GM19452 (cell line): ENCODE results near the gene MICOS13.
"Not testable (repeated sequence)": the region's sequence is repeated elsewhere in the genome, so short reads cannot be mapped to it uniquely, and the experiment has no call there.

Source experiments
- ATAC-seq: cut with Tn5 transposase; IDR thresholded peaks from one replicate; pipeline ENCODE4 v1.9.1; 2021; ENCODE audit not compliant: unreplicated experiment

The MICOS13 gene, protein sequence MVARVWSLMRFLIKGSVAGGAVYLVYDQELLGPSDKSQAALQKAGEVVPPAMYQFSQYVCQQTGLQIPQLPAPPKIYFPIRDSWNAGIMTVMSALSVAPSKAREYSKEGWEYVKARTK

DNA sequence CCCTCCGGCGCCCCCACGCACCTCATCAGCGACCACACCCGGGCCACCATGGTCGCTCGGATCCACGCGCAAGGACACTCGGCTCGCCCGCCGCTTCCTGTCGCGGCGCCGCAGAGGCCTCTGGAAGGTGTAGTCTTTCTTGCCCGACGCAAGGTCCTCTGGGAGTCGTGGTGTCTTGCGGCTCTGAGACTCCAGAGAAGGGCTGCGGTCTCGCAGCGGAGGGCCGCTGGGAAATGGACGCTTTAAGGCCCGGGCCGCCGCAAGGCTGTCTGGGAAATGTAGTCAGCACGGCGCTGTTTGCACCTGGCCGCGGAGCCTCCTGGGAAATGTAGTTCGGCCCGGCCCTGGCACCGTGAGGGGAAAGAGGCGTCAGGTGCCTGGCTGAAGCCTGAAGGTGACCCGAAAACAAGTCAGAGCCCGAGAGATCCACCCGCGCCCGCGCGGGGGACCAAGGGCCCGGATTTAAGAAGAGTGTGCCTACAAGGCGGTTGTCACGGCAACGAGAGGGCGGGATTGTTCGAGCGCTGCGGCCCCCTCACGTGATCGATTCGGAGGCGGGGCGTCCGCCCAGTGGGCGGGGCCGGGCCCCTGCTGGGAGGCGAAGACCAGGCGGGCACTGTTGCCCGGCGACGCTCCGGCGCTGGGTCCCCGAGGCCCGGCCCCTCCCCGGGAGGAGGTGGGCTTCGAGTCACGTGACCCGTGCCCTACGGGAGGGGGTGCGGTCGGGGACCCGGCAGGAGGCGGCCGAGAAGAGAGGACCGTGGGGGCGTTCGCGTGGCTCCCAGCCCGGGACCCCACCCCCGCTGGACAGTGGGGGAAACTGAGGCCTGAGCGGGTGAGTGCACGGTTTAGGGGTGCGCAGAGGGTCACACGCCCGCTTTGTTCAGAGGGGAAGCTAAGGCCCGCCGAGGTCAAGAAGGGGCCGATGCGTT lies at the start of gene MICOS13, which contains the start of gene HSD11B1L:
Gene MICOS13, minus strand, starts transcription at position 80 of the 932 bp plus-strand sequence. Its CDS starts 30 bp downstream, at position 50.
Gene HSD11B1L, plus strand, starts transcription at position 591 of the 932 bp plus-strand sequence. CDS start 3,806 bp downstream, outside the sequence.
- peak; percentile 86 for ATAC-seq

DNA sequence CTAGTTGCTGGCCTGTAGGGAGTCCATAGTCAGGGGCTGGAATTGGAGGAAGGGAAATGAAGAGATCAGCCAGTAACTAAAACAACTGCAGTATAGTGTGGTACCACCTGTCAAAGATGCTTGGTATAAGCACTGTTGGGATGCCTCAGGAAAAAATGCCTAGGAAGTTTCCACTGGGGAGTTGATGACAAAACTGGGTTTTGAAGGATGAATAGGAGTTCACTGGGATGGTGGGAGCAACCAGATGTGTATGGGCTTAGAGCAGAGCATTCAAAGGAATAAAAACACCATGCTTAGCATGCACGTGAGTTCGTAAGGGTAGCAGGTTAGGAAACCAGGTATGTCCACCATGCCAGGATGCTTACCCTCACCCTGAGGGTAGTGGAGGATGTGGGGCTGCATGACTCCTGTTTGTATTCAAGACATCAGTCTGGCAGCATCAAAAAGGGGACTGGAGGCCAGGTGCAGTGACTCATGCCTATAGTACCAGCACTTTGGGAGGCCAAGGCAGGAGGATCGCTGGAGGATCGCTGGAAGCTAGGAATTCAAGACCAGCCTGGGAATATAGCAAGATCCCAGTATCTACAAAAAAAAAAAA lies 47.2 kb upstream of the MICOS13 start:
- ATAC-seq, result no peak

DNA sequence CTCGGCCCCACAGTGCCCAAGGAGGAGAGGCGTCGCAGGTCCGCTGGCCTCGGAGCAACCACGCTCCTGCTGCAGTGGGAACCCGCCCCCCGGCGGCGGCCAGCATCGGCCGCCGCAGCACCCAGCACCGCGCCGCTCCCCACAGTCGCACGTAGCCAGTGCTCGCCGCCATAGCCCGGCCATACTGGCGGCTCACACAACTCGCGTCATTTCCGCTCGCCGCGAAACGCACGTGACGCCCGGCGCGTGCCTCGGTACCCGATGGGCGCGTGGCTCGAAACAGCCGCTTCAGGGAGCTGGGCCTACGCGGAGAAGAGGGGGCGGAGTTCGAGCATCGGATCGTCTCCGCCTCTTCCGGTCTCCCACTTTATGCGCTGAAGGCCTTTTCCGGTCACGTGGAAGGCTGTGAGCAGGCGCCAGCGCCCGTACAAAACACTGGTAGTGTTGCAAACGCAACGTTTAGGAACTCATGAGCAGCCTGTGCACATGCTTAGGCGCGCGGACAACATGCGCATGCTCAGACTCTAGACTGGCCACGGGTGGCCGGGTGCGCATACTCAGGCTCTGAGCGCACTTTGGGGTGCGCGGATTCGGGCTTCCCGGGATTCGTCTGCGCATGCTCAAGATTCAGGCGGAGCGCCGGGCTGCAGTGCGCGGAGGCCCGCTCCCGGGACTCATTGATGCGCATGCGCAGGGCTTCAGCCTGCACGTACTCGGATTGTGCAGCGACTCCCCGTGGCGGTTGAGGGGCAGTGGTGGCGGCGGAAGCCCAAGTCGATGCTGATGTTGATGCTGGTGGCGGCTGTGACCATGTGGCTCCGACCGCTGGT lies 39.9 kb upstream of the MICOS13 start, which contains the start of the genes CATSPERD and LONP1:
Gene CATSPERD, plus strand, starts transcription at position 677 of the 830 bp plus-strand sequence. Its CDS starts 101 bp downstream, at position 778.
Gene LONP1, minus strand, starts transcription at position 186 of the 830 bp plus-strand sequence. Its CDS starts 14 bp downstream, at position 172.
- peak; percentile 82 for ATAC-seq

DNA sequence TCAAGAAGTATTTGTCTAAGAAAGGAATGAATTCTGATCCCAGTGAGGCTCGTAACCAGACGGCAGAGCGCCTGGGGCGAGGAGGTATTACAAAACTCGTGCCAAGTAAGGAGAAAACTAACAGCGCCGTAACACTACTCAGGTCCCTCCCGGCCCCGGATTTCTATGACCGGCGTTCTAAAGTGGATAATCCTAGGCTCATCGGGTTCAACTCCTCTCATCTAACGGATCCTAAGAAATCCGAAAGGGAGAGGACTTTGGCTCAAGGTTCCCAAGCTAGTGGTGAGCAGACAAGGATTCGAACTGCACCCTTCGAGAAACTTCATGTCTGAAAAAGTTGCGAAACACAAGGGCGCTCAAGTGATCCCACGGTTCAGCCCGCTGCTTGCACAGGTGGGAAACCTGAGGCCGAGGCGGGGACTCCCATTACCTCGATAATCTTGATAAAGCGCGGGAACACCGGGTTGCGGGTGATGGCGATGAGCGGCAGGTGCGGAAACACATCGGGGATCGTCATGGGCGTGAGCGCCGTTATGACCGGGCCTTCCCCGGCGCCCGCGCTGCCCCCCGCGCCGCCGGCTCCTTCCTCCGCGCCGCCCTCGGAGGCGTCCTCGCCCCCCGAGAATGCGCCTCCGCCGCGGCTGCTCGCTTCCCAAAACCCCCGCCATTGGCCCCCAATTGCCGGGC lies 39.1 kb upstream of the MICOS13 start:
- ATAC-seq, result no peak

DNA sequence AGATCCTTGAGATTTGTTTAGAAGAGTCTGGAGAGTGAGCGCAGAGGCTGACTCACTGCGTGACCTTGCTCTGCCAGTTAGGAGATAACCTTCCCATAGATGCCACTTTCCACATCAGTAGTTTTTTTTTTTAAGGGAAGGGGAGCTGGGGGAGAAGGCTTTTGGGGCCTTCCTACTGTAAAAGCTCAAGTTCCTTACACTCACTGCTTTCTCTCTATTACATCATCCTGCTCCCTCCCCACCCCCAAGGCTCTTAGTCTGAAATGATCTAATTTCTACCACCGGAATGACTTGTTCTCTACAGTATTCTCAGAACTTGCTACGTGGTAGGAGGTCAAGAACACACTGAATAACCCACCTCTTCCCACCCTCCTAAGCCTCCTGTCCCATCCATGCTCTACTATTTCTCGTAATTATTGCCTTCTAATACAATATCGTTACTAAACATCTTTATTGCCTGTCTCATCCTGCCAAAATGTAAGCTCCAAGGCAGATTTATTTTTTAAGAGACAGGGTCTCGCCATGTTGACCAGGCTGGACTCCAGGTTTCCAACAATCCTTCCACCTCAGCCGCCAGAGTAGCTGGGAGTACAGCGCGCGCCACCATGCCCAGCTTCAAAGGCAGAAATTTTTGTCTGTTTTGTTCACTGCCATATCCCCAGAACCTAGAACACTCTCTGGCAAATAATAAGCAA lies 38.4 kb upstream of the MICOS13 start:
- no peak for ATAC-seq

DNA sequence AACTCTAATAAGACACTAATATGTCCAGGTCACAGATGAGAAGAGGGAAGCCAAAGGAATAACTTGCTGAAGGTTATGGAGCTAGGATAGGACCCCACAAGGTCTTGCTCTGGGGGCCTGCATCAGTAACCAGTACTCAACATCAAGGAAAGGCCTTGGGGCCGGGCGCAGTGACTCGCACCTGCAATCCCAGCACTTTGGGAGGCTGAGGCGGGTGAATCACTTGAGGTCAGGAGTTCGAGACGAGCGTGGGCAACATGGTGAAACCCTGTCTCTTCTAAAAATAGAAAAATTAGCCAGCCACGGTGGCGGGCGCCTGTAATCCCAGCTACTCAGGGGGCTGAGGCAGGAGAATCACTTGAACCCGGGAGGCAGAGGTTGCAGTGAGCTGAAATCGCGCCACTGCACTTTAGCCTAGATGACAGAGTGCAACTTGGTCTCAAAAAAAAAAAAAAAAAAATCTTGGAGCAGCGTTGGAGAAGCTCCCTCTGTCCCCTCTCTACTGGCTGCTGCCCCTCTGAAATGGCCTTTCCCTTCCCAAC lies 37.8 kb upstream of the MICOS13 start:
- ATAC-seq, result no peak

DNA sequence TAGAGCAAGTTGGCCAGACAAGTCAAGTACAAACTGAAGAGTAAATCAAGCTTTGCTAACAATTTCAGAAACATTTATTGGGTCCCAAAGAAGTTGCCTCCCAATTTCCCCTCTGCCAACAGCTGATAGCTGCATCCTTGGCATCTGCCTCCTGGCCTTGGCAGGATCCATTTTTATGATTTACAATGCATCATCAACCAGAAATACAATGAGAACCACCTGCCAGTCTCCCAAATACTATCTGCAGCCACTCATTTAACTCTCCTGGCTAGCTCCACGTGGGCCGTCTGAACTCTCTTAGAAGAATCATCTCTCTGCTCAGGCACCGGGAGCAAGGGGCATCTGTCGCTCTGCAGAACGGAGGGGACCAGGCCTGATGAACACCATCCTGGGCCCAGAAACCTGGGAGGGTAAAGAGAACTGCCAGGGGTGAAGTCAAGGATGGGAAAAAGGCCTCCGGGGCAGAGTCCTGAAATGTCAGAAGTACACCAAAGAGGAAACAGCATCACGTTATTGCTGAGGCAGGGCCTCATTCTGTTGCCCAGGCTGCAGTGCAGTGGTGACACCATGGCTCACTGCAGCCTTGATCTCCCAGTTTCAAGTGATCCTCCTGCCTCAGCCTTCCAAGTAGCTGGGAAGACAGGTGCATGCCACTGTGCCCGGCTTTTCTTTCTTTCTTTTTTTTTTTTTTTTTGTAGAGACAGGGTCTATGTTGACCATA lies 37.1 kb upstream of the MICOS13 start:
- no peak for ATAC-seq

DNA sequence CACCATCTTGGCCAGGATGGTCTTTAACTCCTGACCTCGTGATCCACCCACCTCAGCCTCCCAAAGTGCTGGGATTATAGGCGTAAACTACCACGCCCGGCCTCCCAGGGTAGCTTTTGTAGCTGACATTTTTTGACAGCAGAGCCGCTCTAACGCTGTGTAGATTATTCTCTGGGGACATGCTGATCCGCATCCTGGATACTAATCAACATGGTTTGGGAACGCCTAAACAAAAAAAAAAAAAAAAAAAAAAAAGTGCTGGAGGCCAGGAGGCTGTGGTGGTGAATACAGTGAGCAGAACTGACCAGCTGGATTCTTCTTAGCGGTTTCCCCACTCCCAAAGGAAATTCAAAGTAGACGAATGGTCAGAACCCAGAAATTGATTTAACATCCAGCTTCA lies 34.5 kb upstream of the MICOS13 start:
- no peak for ATAC-seq

DNA sequence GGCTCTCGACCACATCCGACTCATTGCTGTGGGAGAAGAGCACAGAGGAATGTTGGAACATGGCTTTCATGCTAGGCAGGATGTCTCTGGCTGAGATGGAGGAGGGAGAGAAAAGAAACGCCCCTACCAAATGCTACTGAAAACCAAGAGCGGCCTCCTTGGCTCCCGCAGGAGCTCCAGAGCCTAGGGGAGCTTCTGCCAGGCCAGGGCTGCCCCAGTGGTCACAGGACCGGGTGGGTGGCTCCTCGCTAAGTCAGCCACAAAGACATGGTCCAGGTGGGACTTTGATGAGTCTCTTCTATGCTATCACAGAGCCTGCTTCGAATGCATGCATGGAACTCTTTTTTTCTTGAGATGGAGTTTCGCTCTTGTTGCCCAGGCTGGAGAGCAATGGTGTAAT lies 32.9 kb upstream of the MICOS13 start:
- ATAC-seq, result no peak

DNA sequence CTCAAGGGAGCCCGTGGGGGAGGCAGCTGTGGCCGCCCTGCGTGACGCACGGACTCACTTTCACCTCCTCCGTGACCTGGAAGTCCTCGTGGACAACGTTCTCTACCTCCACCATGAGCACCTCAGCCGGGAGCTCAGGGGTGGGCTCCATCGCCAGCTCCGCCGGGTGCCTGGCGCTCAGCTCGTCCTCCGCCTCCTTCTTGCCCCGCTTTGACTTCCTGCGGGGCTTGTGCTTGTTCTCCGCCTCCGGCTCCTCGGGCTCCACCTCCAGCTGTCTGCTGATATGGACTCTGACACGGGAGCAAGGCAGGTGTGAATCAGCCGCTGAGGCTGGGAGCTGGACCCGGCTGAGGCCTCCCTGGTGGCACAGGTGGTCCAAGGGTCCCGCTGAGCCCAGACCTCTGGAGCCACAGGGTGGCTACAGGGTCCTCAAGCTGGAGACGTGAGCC lies 31.4 kb upstream of the MICOS13 start:
- ATAC-seq, result no peak

DNA sequence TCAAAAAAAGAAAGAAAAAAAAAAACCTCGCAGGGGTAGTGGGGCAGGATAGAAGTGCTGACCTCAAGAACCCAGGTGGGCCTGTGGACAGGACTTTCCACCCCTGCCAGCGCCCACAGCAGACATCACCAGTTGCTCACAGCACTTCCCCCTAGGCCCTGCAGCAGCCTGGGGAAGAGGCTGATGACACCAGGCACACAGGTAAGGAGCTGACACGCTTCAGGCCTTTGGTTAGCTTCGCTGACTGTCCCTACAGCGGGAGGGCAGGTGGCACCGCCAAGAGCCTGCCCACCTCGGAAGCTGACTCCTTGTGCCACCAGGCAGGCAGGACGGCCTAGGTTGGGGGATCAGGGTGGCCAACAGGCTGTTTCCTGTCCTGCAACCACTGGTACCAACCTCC lies 30.7 kb upstream of the MICOS13 start:
- no peak for ATAC-seq

DNA sequence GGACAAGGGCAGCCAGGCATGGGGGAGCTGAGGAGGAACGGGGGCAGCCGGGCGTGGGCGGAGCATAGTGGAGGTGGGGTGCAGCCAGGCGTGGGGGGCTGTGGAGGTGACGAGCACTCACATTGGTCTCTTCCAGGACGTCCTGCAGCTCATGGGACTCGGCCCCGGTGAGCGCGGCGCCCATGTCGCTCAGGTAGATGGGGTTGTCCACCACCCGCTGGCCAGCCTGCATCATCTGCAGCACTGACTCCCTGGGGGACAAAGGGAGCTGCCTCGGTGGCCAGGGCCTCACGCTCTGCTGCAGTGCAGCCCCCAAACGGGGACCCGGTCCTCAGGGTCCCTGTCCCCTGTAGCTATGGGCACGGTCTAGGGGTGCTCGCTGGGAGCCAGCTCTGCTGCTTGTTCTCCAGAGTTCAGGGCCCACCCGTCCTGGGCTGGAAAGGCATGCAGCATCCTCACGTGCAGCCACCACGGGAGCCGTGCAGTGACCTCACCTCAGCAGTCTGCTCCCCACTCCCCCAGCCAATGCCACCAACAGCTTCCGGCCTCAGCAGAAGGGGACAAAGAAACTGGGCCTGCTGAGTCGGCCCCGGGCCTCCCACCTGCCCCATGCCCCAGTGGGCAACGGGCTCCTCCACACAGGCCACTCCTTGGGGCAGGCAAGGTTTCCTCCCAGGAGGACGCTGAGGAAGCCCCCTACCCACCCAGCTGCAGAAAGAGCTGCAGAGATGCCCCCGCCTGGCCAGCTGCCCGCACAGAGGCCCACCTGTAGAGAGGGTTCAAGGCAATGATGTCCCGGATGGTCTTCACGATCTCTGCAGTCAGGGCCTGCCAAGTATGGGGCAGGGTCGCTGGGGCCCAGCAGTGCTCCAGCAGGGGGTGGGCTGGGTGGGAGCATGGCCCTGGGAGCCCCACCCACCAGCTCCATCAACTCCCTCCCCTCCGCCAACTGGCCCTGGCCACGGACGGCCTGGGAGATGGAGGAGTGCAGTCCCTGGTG lies 27.6 kb upstream of the MICOS13 start:
- ATAC-seq, result no peak

DNA sequence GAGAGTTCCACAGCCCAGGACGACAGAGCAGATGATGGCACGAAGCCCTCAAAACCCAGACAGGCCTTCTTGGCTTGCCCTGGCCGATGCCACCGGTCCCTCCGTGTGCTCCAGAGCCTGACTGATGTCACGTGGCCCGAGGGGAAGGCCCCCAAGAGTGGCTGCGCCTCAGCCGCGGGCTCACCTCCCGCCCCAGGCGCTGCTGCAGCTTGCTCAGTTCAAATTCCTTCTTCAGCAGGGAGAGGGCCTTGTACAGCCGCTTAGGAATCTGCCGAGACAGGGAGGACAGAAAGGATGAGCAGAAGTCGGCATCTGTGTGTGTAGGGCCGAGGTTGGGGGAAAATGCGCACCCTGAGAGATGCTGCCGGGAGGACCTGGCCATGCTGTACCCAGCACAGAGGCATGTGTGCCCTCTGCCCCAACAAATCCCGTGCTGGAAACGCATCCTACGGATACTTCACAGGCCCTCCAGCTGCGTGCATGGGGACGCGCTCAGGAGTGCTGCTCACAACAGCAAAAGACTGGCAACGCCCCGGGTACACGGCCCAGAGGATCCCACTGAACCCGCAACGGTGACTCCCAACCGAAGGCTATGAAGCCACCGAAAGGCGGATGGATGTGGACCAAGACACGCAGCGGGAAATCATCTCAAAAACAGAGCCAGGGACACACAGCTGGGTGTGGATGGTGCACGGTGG lies 26.7 kb upstream of the MICOS13 start:
- no peak for ATAC-seq

DNA sequence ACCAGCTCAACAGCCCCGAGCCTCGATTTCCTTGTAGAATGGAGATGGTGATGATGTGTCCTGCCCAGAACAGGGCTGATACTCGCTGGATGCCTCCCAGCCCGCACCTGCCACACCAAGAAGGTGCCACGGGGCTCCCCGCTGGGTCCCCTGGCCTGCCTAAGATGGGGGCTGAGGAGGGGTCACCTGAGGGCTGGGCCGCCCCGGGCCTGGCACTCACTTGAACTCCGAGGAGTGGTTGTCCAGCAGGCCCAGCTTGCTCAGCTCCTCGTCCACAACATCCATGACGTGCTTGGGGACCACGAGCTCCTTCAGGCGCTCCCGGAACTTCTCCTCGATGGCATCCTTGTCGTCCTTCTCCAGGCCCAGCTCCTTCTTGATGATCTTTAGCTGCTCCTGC lies 25.2 kb upstream of the MICOS13 start:
- ATAC-seq, result no peak

DNA sequence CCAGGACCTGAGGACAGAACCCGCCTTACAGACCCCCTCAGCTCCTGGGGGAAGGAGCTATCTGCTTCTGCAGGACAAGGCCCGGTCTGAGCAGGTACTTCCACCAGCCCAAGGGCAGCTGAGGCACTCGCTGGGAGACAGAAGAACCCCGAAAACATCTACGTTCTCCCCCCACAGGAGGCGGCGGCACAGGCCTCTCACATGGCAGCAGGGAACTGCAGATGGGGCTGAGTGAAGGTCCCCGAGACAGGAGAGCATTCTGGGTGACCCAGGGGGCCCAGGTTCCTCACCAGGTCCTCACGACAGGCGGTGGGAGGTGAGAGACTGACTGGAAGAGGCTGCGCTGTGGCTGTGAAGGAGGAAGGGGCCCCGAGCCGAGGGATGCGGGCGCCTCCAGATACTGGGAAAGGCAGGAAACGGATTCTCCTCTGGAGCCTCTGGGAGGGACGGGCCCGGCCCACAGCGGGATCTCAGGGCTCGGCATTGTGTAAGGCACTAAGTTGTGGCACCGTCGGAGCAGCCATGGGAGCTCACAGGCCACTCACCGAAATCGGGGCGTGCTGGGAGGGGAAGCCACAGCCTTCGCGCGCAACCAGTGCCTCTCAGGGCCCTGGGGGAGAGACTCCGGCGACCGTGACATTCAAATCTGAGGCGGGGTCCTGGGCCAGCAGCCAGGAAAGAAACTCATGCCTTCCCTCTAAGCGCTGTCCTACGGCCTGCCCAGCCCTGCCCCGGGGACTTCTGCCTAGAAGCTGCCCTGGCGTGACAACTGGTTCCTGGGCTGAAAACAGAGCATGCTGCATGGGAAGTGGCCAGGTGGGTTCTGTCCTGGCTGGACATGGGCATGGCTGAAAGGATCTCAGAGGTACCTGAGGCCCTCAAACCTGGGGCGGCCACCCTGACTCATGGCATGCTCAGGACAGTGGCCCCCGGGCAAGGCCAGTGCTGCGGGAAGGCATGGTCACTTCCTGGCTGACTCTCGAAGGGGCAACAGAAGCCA lies 23.8 kb upstream of the MICOS13 start:
- no peak for ATAC-seq

DNA sequence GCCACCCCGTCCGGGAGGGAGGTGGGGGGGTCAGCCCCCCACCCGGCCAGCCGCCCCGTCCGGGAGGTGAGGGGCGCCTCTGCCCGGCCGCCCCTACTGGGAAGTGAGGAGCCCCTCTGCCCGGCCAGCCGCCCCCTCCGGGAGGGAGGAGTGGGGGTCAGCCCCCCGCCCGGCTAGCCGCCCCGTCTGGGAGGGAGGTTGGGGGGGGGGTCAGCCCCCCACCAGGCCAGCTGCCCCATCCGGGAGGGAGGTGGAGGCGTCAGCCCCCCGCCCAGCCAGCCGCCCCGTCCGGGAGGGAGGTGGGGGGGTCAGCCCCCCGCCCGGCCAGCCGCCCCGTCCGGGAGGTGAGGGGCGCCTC lies 21.7 kb upstream of the MICOS13 start:
- ATAC-seq, result not testable (repeated sequence)
